Parathyroid adenoma (tissue), 2 donors: ENCODE measurements around the gene WDR18.

Experiments
- H2AFZ ChIP-seq: fragments of 300-600 bp; sonication (generic); one replicate; pipeline ENCODE4 v1.7.0; 2017; ENCODE audit warnings: antibody characterized with exemption, mild to moderate bottlenecking
- H3K27ac ChIP-seq: fragments of 300-600 bp; sonication (generic); one replicate; pipeline ENCODE4 v1.7.0; 2017
- H3K27me3 ChIP-seq: fragments of 300-600 bp; sonication (generic); one replicate; pipeline ENCODE4 v1.7.0; 2017; ENCODE audit warnings: low read length; ENCODE audit not compliant: control insufficient read depth, insufficient read depth
- H3K36me3 ChIP-seq: fragments of 300-600 bp; sonication (generic); one replicate; pipeline ENCODE4 v1.7.0; 2017; ENCODE audit warnings: low read length; ENCODE audit not compliant: control insufficient read depth, insufficient read depth
- H3K4me1 ChIP-seq: fragments of 300-600 bp; sonication (generic); one replicate; pipeline ENCODE4 v1.7.0; 2017; ENCODE audit warnings: control low read depth
- H3K4me2 ChIP-seq: fragments of 300-600 bp; sonication (generic); one replicate; pipeline ENCODE4 v1.7.0; 2017; ENCODE audit warnings: low read length
- H3K4me3 ChIP-seq: fragments of 300-600 bp; sonication (generic); one replicate; pipeline ENCODE4 v1.7.0; 2017; ENCODE audit warnings: low read depth, low read length
- H3K79me2 ChIP-seq: fragments of 300-600 bp; sonication (generic); one replicate; pipeline ENCODE4 v1.7.0; 2017; ENCODE audit warnings: control low read depth
- H3K9ac ChIP-seq: fragments of 300-600 bp; sonication (generic); one replicate; pipeline ENCODE4 v1.7.0; 2017; ENCODE audit warnings: mild to moderate bottlenecking
- H3K9me3 ChIP-seq: fragments of 300-600 bp; sonication (generic); one replicate; pipeline ENCODE4 v1.7.0; 2017; ENCODE audit warnings: low read length; ENCODE audit not compliant: control insufficient read depth
- CTCF ChIP-seq: fragments of 300-600 bp; sonication (generic); IDR thresholded peaks from one replicate; pipeline ENCODE4 v1.7.0; 2017; ENCODE audit warnings: antibody characterized with exemption, mild to moderate bottlenecking
- donor health status: primary hyperparathyroidism.

Gene WDR18

GRCh38 chr19:1010586-1011510, 26.7 kb downstream of the WDR18 start:
- Histone ChIP-seq H2AFZ (no peak overlapping the region), H3K27me3 (no peaks in the 10 kb centered on the region), H3K27ac (no peak overlapping the region), H3K36me3 (no peaks in the 10 kb centered on the region), H3K4me2 (no peak overlapping the region), H3K9ac (no peak overlapping the region), H3K4me1 (peaks cover 6% of the 10 kb centered on the region), H3K79me2 (peaks cover 14% of the 10 kb centered on the region), H3K9me3 (no peaks in the 10 kb centered on the region), H3K4me3 (no peak overlapping the region)
- no peak for TF ChIP-seq CTCF

GRCh38 chr19:1011831-1012333, 27.7 kb downstream of the WDR18 start:
- H3K9me3 ChIP-seq, result no peaks in the 10 kb centered on the region
- H3K4me1 ChIP-seq, result peaks cover 13% of the 10 kb centered on the region
- no peaks in the 10 kb centered on the region for H3K27me3 ChIP-seq
- no peaks in the 10 kb centered on the region for H3K36me3 ChIP-seq
- H3K27ac ChIP-seq, result no peak overlapping the region
- no peak overlapping the region for H3K4me3 ChIP-seq
- H3K79me2 ChIP-seq, result peaks cover 22% of the 10 kb centered on the region
- TF ChIP-seq CTCF, result no peak
- no peak overlapping the region for H3K9ac ChIP-seq
- no peak overlapping the region for H2AFZ ChIP-seq
- no peak overlapping the region for H3K4me2 ChIP-seq

- no peaks in the 10 kb centered on the region for H3K9me3 ChIP-seq
- H3K4me3 ChIP-seq, result no peak overlapping the region
- no peak overlapping the region for H3K27ac ChIP-seq
- peaks cover 23% of the 10 kb centered on the region for H3K79me2 ChIP-seq
- H3K4me1 ChIP-seq, result peaks cover 18% of the 10 kb centered on the region
- no peak overlapping the region for H3K4me2 ChIP-seq
- H2AFZ ChIP-seq, result no peak overlapping the region
- TF ChIP-seq CTCF, result no peak
- H3K36me3 ChIP-seq, result no peaks in the 10 kb centered on the region
- no peaks in the 10 kb centered on the region for H3K27me3 ChIP-seq
- H3K9ac ChIP-seq, result no peak overlapping the region
These were observed 28.2 kb downstream of the WDR18 start for GRCh38 chr19:1012334-1012733.

- H3K36me3 ChIP-seq, result no peaks in the 10 kb centered on the region
- H3K4me2 ChIP-seq, result no peak overlapping the region
- no peak overlapping the region for H3K27ac ChIP-seq
- peaks cover 27% of the 10 kb centered on the region for H3K4me1 ChIP-seq
- H2AFZ ChIP-seq, result no peak overlapping the region
- no peak overlapping the region for H3K4me3 ChIP-seq
- H3K79me2 ChIP-seq, result peaks cover 31% of the 10 kb centered on the region
- no peak for TF ChIP-seq CTCF
- no peaks in the 10 kb centered on the region for H3K9me3 ChIP-seq
- H3K27me3 ChIP-seq, result no peaks in the 10 kb centered on the region
- no peak overlapping the region for H3K9ac ChIP-seq
These were observed 29.1 kb downstream of the WDR18 start for GRCh38 chr19:1013218-1013617.
